Dermis lymphatic vessel endothelial cell (primary cell): ENCODE data around the gene EFCAB6. TPM values are rescaled to one million over a fixed set of nuclear protein-coding genes. Genes with fewer than 3 reads are reported as not detected.

Experiments used
- total RNA-seq: library from RNA; depleted of rRNA; stranded (reverse); fragments of >200 nt; gene quantifications from 2 replicates; pipeline ENCODE4 v1.2.1, GENCODE V29; 2014

Gene EFCAB6
- 0.22 and 1.1 TPM in 2 replicates for total RNA-seq

GRCh38 chr22:43812149-43812842 lies at the start of gene EFCAB6:
Gene EFCAB6, minus strand, starts transcription at chr22:43812305. Its CDS starts 29,987 bp downstream, at chr22:43782318.

Other genes starting within 250 kb of the EFCAB6 start
- gene SULT4A1, start 50.2 kb upstream of the EFCAB6 start, total RNA-seq, result under 0.01 and 0.26 TPM in 2 replicates
- not detected in 2 replicates for gene PNPLA5, start 79.7 kb upstream of the EFCAB6 start, total RNA-seq
- 0.26 and 0.33 TPM in 2 replicates for gene PNPLA3, start 111.5 kb upstream of the EFCAB6 start, total RNA-seq
- gene SAMM50, start 143.1 kb upstream of the EFCAB6 start, total RNA-seq, result 37.7 and 43.3 TPM in 2 replicates
- gene PARVB, start 212.0 kb upstream of the EFCAB6 start, total RNA-seq, result 38.4 and 92.7 TPM in 2 replicates